Panc1 (cell line): ENCODE measurements around the gene HK2.

ENCODE experiments used
- POLR2AphosphoS5 ChIP-seq: IDR thresholded peaks from 2 replicates; pipeline ENCODE4 v1.6.1; 2012; ENCODE audit warnings: mild to moderate bottlenecking, low read depth, low read length, moderate library complexity
- TCF7L2 ChIP-seq: IDR thresholded peaks from 2 replicates; pipeline ENCODE4 v1.6.1; 2011; ENCODE audit warnings: mild to moderate bottlenecking, low read depth, low read length, inconsistent platforms
- TF ChIP-seq, protein P1 (sequence below): fragments of 450-650 bp; IDR thresholded peaks from 2 replicates; pipeline ENCODE4 v1.5.1; 2017; ENCODE audit warnings: mild to moderate bottlenecking
- TF ChIP-seq, protein P2 (sequence below), 2 experiments: IDR thresholded peaks; 2 replicates each; pipeline ENCODE4 v1.6.1; 2011 to 2012; ENCODE audit warnings: low read depth in 2 of 2, control low read depth in 1 of 2, low read length in 1 of 2, mild to moderate bottlenecking in 1 of 2, moderate library complexity in 1 of 2; ENCODE audit not compliant: insufficient read depth in 1 of 2

DNA sequence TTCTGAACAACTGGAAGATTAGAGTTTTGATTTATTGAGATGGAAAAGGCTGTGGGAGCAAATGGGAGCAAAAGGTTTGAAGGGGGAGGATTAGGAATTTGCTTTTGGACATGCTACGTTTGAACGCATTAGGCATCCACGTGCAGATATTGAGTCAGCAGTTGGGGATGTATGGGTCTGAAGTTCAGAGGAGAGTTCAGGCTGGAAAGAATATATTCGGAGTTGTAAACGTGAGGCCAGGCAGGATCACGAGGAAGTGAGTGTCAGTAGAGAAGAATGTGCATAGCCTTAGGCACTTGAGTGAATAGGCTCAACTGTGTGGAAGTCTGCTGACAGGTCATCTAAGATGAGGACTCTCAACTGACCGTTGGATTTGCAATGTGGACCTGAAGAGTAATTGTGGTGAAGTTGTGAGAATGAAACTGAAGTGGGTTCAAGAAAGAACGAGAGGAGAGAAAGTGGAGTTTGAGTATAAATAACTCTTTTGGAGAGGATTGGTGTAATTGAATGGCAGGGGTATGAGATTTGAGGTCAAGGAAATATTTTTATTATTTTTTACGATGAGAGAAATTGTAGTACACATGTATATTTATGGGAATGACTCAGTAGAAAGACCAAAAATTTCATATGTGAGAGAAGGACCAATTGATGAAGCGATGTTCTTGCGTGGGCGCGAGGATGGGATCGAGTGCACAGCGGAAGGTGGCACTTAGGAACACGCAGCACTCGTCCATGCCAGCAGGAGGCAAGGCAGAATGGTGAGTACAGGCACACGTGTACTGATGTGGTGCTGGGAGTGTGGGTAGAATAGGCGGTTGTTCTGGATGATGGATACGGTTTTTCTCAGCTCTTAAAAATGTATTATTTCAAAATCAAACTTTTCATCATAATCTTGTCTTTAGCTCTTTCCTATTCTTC, 84.0 kb downstream of the HK2 start:
- TF ChIP-seq, protein P1, sequence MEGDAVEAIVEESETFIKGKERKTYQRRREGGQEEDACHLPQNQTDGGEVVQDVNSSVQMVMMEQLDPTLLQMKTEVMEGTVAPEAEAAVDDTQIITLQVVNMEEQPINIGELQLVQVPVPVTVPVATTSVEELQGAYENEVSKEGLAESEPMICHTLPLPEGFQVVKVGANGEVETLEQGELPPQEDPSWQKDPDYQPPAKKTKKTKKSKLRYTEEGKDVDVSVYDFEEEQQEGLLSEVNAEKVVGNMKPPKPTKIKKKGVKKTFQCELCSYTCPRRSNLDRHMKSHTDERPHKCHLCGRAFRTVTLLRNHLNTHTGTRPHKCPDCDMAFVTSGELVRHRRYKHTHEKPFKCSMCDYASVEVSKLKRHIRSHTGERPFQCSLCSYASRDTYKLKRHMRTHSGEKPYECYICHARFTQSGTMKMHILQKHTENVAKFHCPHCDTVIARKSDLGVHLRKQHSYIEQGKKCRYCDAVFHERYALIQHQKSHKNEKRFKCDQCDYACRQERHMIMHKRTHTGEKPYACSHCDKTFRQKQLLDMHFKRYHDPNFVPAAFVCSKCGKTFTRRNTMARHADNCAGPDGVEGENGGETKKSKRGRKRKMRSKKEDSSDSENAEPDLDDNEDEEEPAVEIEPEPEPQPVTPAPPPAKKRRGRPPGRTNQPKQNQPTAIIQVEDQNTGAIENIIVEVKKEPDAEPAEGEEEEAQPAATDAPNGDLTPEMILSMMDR, result no peak
- no peak for TF ChIP-seq POLR2AphosphoS5
- TF ChIP-seq, protein P2, sequence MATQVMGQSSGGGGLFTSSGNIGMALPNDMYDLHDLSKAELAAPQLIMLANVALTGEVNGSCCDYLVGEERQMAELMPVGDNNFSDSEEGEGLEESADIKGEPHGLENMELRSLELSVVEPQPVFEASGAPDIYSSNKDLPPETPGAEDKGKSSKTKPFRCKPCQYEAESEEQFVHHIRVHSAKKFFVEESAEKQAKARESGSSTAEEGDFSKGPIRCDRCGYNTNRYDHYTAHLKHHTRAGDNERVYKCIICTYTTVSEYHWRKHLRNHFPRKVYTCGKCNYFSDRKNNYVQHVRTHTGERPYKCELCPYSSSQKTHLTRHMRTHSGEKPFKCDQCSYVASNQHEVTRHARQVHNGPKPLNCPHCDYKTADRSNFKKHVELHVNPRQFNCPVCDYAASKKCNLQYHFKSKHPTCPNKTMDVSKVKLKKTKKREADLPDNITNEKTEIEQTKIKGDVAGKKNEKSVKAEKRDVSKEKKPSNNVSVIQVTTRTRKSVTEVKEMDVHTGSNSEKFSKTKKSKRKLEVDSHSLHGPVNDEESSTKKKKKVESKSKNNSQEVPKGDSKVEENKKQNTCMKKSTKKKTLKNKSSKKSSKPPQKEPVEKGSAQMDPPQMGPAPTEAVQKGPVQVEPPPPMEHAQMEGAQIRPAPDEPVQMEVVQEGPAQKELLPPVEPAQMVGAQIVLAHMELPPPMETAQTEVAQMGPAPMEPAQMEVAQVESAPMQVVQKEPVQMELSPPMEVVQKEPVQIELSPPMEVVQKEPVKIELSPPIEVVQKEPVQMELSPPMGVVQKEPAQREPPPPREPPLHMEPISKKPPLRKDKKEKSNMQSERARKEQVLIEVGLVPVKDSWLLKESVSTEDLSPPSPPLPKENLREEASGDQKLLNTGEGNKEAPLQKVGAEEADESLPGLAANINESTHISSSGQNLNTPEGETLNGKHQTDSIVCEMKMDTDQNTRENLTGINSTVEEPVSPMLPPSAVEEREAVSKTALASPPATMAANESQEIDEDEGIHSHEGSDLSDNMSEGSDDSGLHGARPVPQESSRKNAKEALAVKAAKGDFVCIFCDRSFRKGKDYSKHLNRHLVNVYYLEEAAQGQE (IDR thresholded peaks at IDR 0.05; ENCODE audit: insufficient read depth in 1 of 2, low read depth in 2 of 2, low read length in 1 of 2), result no peak
- TF ChIP-seq TCF7L2, result no peak
